Measurements from ENCODE around the gene PTPRT.

DNA sequence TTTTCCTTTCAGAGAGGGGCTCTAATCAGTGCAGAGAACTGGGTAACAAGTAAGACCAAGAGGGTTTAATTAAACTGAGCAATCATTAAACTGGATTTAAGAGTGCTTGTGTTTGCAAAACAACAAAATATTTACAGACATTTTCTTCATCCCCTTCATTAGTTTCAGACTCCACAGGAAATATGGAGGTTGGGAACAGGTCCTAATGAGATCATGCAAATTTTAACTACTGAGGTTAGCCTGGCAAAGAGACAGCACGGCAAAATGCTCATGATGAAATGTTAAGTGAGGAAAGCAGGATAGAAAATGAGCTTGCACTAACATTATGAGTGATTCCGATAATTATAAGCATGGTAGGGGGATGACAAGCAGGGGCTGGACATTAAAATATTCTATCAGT is 268.9 kb downstream of the PTPRT start:
- TF ChIP-seq, protein P1, sequence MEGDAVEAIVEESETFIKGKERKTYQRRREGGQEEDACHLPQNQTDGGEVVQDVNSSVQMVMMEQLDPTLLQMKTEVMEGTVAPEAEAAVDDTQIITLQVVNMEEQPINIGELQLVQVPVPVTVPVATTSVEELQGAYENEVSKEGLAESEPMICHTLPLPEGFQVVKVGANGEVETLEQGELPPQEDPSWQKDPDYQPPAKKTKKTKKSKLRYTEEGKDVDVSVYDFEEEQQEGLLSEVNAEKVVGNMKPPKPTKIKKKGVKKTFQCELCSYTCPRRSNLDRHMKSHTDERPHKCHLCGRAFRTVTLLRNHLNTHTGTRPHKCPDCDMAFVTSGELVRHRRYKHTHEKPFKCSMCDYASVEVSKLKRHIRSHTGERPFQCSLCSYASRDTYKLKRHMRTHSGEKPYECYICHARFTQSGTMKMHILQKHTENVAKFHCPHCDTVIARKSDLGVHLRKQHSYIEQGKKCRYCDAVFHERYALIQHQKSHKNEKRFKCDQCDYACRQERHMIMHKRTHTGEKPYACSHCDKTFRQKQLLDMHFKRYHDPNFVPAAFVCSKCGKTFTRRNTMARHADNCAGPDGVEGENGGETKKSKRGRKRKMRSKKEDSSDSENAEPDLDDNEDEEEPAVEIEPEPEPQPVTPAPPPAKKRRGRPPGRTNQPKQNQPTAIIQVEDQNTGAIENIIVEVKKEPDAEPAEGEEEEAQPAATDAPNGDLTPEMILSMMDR (IDR thresholded peaks at IDR 0.05), result no peak
- TF ChIP-seq ZFX (IDR thresholded peaks at IDR 0.05; ENCODE audit: borderline replicate concordance), result no peak

Measured in 22Rv1 (cell line).